Measurements from ENCODE around the gene OPTC. TPM values are rescaled to one million over a fixed set of nuclear protein-coding genes. Genes with fewer than 3 reads are reported as not detected.
"Not testable (repeated sequence)": the region's sequence is repeated elsewhere in the genome, so short reads cannot be mapped to it uniquely, and the experiment has no call there.

OPTC gene
- polyA plus RNA-seq, 3 donors: not detected

- DNase-seq (ENCODE audit: extremely low read depth in 1 of 11, low read depth in 9 of 11, low spot score in 4 of 11): no peak
Observed at GRCh38 chr1:203508463-203509073, 14.6 kb downstream of the OPTC start.

DNA sequence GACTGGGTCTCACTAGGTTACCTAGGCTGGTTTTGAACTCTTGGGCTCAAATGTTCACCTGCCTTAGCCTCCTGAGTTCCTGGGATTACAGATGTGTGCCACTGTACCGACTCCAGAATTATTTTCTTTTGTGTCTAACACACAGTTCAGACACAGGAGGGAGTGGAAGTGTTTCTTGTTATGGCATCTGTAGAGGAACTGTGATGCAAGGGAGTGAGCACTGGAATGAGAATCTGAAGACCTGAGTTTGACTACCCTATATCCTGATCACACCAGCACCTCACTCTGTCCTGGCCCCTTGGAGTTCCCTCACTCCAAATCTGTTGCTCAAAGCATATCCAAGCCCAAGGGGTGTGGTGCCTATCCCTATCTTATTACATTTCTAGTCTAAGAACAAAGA lies 15.2 kb downstream of the OPTC start:
- DNase-seq (ENCODE audit: extremely low read depth in 1 of 11, low read depth in 9 of 11, low spot score in 4 of 11): no peak

DNA sequence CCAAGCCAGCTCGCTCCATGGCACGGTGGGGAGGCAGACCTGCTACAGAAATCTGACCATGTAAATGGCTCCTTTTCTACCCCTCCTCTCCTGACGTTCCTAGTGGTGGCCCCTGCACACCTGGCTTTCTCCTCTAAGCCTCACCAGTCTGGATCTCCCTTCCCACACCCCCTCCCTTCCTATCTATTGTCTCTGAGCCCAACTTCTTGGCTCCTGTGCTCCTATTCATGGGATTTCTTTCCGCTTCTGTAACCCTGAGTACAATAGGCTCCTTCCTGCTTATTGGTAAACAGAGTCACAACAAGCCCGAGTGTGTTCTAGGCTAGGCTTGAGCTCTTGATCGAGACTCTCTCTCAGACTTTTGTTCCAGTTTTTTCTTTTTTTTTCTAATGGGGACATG lies 17.6 kb downstream of the OPTC start:
- no peak for DNase-seq (ENCODE audit: extremely low read depth in 1 of 11, low read depth in 9 of 11, low spot score in 4 of 11)

GRCh38 chr1:203511930-203512329 lies 18.0 kb downstream of the OPTC start:
- no peak for DNase-seq (ENCODE audit: extremely low read depth in 1 of 11, low read depth in 9 of 11, low spot score in 4 of 11)

GRCh38 chr1:203512517-203512847 lies 18.5 kb downstream of the OPTC start:
- no peak for DNase-seq (ENCODE audit: extremely low read depth in 1 of 11, low read depth in 9 of 11, low spot score in 4 of 11)

- DNase-seq (ENCODE audit: extremely low read depth in 1 of 11, low read depth in 9 of 11, low spot score in 4 of 11): no peak
Observed at GRCh38 chr1:203512848-203513584, 19.1 kb downstream of the OPTC start.

GRCh38 chr1:203513585-203514031 lies 19.7 kb downstream of the OPTC start:
- no peak for DNase-seq (ENCODE audit: extremely low read depth in 1 of 11, low read depth in 9 of 11, low spot score in 4 of 11)

- no peak for DNase-seq (ENCODE audit: extremely low read depth in 1 of 11, low read depth in 9 of 11, low spot score in 4 of 11)
Observed at GRCh38 chr1:203516184-203516583, 22.2 kb downstream of the OPTC start.

GRCh38 chr1:203516906-203517305 lies 23.0 kb downstream of the OPTC start:
- DNase-seq (ENCODE audit: extremely low read depth in 1 of 11, low read depth in 9 of 11, low spot score in 4 of 11): no peak

DNA sequence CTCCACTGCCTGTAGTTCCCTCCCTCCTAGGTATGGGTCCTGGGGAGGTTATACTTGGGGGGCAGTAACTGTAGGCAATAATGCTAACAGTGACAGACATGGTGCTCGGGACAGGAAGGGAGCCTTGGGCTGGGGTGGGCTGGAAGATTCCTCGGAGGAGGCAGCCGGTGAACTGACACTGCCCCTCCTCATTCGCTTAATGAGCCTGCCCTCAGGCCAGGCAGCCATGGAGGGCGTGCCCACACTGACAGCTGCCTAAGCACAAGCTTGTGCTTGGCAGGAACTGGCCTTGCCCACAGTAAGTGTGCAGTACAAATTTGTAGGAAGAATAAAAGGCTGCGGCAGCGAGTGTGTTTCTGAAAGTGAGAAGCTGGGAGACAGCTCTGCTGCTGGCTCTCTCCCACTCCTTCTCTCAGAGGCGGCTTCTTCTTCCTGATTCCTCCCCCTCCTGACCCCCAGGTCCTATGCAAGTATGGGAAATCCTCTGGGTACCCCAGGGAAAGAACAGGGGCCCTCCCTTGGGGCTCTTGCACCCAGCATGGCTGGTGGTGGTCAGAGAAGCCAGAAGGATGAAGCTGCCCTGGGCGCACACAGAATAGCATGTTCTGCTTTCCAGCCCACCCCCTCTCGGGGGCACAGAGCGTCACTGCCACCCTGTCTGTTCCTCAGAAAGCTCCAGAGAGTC lies 23.6 kb downstream of the OPTC start:
- DNase-seq (ENCODE audit: extremely low read depth in 1 of 11, low read depth in 9 of 11, low spot score in 4 of 11): no peak

- DNase-seq (ENCODE audit: extremely low read depth in 1 of 11, low read depth in 9 of 11, low spot score in 4 of 11): not testable (repeated sequence)
Observed at GRCh38 chr1:203518139-203518538, 24.2 kb downstream of the OPTC start.

GRCh38 chr1:203518541-203518940 lies 24.6 kb downstream of the OPTC start:
- DNase-seq (ENCODE audit: extremely low read depth in 1 of 11, low read depth in 9 of 11, low spot score in 4 of 11): no peak

DNA sequence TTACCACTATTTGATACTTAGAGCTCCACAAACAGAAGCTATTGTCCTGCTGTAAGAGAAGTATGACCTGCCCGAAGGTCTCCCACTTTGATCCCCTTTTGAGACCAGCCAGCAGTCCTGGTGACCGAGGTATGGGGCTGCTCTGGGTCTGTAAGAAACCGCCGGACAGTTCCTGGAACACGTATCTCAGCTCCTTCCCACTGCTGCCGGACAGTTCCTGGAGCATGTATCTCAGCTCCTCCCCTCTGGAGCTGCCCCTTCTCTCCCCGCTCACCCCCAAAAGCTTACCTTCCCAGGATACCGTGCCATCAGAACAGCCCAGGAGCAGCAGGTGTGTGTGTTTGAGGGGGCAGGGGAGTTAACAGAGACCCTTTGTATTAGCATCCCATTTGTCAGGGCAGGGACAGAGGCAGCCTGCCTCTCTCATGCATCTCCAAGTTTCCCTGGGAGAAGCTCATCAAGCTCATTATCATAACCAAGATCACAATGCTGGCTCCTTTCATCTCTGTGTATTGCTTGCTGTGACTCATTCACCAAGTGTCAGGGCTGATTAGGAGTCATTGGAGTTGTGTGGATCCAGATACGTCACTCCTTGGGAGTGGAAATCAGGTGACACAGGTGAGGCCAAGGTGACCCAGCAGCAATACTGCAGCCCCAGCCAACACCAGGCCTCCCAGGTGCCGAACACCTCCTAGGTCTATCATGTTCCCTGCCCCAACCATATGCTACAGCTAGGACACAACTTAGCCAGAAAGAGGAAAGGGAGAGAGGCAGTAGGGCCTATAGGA lies 25.3 kb downstream of the OPTC start:
- no peak for DNase-seq (ENCODE audit: extremely low read depth in 1 of 11, low read depth in 9 of 11, low spot score in 4 of 11)

DNA sequence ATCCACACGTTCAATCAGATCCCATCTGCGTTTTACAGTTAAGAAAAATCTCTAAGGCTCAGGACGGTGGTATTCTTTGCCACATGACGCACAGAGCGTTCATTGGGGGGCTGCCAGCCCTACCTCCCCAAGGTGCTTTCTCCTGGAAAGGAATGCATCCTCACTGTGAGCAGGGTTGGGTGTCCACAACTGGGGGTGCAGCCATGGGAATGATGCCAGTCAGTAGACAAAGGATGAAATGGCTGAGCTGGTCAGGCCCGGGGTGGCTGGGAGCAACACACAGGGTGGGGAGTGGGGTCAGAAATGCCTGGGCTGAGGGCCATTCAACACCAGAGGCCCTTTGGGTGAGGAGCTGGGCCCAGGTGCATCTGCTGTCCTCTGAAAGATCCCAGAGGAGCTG lies 25.9 kb downstream of the OPTC start:
- DNase-seq (ENCODE audit: extremely low read depth in 1 of 11, low read depth in 9 of 11, low spot score in 4 of 11): no peak

GRCh38 chr1:203520315-203520714 lies 26.4 kb downstream of the OPTC start:
- DNase-seq (ENCODE audit: extremely low read depth in 1 of 11, low read depth in 9 of 11, low spot score in 4 of 11): no peak

GRCh38 chr1:203521074-203521794 lies 27.3 kb downstream of the OPTC start:
- DNase-seq (ENCODE audit: extremely low read depth in 1 of 11, low read depth in 9 of 11, low spot score in 4 of 11): no peak

GRCh38 chr1:203521812-203522211 lies 27.9 kb downstream of the OPTC start:
- DNase-seq (ENCODE audit: extremely low read depth in 1 of 11, low read depth in 9 of 11, low spot score in 4 of 11): no peak

- no peak for DNase-seq (ENCODE audit: extremely low read depth in 1 of 11, low read depth in 9 of 11, low spot score in 4 of 11)
Observed at GRCh38 chr1:203522237-203522636, 28.3 kb downstream of the OPTC start.

- DNase-seq (ENCODE audit: extremely low read depth in 1 of 11, low read depth in 9 of 11, low spot score in 4 of 11): no peak
Observed at GRCh38 chr1:203523667-203524066, 29.7 kb downstream of the OPTC start.

Data from renal cortex interstitium (tissue), 11 donors.